ENCODE results near the gene LRRC37A3.
"Not testable (repeated sequence)": the region's sequence is repeated elsewhere in the genome, so short reads cannot be mapped to it uniquely, and the experiment has no call there.

GRCh38 chr17:64897136-64897535 is 22.1 kb downstream of the LRRC37A3 start:
- TF ChIP-seq CTCF (IDR thresholded peaks at IDR 0.05; ENCODE audit: low read depth, low read length); POLR2A (IDR thresholded peaks at IDR 0.05; ENCODE audit: extremely low read depth, insufficient read length); MAX (IDR thresholded peaks at IDR 0.05; ENCODE audit: low read depth, low read length); MYC (IDR thresholded peaks at IDR 0.05; ENCODE audit: low read depth, low read length): not testable (repeated sequence)
